Osteoblast (primary cell): ENCODE measurements around the gene KDM1B. TPM values are rescaled to one million over a fixed set of nuclear protein-coding genes. Genes with fewer than 3 reads are reported as not detected.
"Not testable (repeated sequence)": the region's sequence is repeated elsewhere in the genome, so short reads cannot be mapped to it uniquely, and the experiment has no call there.

Experiments used
- DNase-seq: peaks from one replicate; pipeline ENCODE4 v3.0.0; 2011; ENCODE audit warnings: low spot score, mixed read lengths; ENCODE audit not compliant: insufficient read length; ENCODE audit errors: missing footprints
- H2AFZ ChIP-seq: 2 replicates; pipeline ENCODE4 v1.6.0; 2011; ENCODE audit warnings: mild to moderate bottlenecking, low read length
- H3K27ac ChIP-seq: 2 replicates; pipeline ENCODE4 v1.5.1; 2011; ENCODE audit warnings: mild to moderate bottlenecking, low read depth, low read length, moderate library complexity
- H3K27me3 ChIP-seq: 2 replicates; pipeline ENCODE4 v1.6.0; 2012; ENCODE audit warnings: mild to moderate bottlenecking, control low read depth, inconsistent platforms, low read length, moderate library complexity; ENCODE audit not compliant: insufficient read depth
- H3K36me3 ChIP-seq: 2 replicates; pipeline ENCODE4 v1.5.1; 2011; ENCODE audit warnings: mild to moderate bottlenecking, low read length, control low read depth, moderate library complexity; ENCODE audit not compliant: insufficient read depth
- H3K4me1 ChIP-seq: 2 replicates; pipeline ENCODE4 v1.5.1; 2011; ENCODE audit warnings: mild to moderate bottlenecking, low read length, control low read depth, moderate library complexity; ENCODE audit not compliant: insufficient read depth
- H3K4me2 ChIP-seq: 2 replicates; pipeline ENCODE4 v1.6.0; 2011; ENCODE audit warnings: mild to moderate bottlenecking, low read length; ENCODE audit not compliant: insufficient read depth
- H3K4me3 ChIP-seq: fragments of 200-600 bp; sonication (generic); 3 replicates; pipeline ENCODE4 v1.5.1; 2012; ENCODE audit warnings: mild to moderate bottlenecking, low read length, inconsistent platforms; ENCODE audit not compliant: insufficient read depth
- H3K79me2 ChIP-seq: 2 replicates; pipeline ENCODE4 v1.6.0; 2012; ENCODE audit warnings: mild to moderate bottlenecking, low read length, control low read depth, inconsistent platforms; ENCODE audit not compliant: insufficient read depth
- H3K9me3 ChIP-seq: 2 replicates; pipeline ENCODE4 v1.5.1; 2011; ENCODE audit warnings: low read depth, low read length, control low read depth
- H4K20me1 ChIP-seq: 2 replicates; pipeline ENCODE4 v1.6.0; 2012; ENCODE audit warnings: mild to moderate bottlenecking, low read length, control low read depth; ENCODE audit not compliant: insufficient read depth
- CTCF ChIP-seq: IDR thresholded peaks from 2 replicates; pipeline ENCODE4 v1.5.1; 2011; ENCODE audit warnings: mild to moderate bottlenecking, low read depth, low read length, moderate library complexity; ENCODE audit errors: extremely low read depth
- total RNA-seq: library from RNA; depleted of rRNA; stranded (reverse); fragments of >200 nt; gene quantifications from 2 replicates; pipeline ENCODE4 v1.2.3, GENCODE V29; 2012

Gene KDM1B
- total RNA-seq, 1 donor: 17.7 TPM

DNA sequence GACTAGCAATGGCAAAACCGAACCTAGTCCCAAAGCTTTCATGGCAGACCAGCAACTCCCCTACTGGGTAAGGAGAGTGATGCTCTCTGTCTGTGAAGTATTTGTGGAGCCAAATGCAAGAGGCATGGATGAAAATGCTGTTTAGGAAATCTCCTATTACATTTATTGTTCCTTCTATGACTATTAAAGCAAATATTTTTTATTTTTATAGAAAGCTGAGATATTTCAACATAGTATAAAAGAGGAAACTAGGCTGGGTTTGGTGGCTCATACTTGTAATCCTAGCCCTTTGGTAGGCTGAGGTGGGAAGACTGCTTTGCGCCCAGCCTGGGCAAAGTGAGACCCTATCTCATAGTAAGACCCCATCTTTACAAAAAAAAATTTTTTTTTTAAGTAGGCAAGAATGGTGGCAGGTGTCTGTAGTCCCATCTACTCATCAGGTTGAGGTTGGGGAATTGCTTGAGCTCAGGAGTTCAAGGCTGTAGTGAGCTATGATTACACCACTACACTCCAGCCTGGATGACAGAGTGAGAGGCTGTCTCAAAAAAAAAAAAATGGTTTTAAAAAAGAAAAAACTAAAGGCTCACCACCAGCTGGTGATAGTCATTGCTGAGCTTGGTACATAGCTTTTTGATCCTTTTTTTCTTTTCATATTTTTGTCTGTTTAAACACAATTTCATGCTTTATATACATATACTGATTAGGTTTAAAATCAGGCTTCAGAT is 11.3 kb downstream of the KDM1B start:
- Histone ChIP-seq H3K4me1 (peaks cover 11% of the 10 kb centered on the region), H2AFZ (no peak overlapping the region), H3K4me3 (no peak overlapping the region), H3K27ac (peak overlapping the region; percentile 61), H3K36me3 (peaks cover 27% of the 10 kb centered on the region), H3K27me3 (no peaks in the 10 kb centered on the region), H3K9me3 (no peaks in the 10 kb centered on the region), H3K79me2 (no peaks in the 10 kb centered on the region), H3K4me2 (peak overlapping the region; percentile 14), H4K20me1 (no peaks in the 10 kb centered on the region)
- TF ChIP-seq CTCF: no peak
- peak; percentile 84 for DNase-seq

DNA sequence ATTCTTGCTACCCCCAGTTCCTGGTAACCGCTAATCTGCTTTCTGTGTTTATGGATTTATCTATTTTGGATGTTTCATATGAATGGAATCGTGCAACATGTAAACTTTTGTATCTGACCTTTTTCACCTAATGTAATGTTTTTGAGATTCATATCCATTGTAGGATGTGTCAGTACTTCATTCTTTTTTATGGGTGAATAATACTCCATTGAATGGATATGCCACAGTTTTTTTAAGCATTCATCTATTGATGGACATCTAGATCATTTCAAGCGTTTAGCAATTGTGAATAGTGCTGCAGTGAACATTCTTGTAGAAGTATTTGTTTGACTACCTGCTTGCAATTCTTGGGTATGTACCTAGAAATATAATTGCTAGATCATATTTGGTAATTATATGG is 13.0 kb downstream of the KDM1B start:
- no peaks in the 10 kb centered on the region for H4K20me1 ChIP-seq
- H3K79me2 ChIP-seq: no peaks in the 10 kb centered on the region
- no peak overlapping the region for H3K27ac ChIP-seq
- H2AFZ ChIP-seq: no peak overlapping the region
- no peak for TF ChIP-seq CTCF
- no peak overlapping the region for H3K4me3 ChIP-seq
- H3K36me3 ChIP-seq: peaks cover 17% of the 10 kb centered on the region
- H3K4me2 ChIP-seq: no peak overlapping the region
- DNase-seq: no peak
- peaks cover 11% of the 10 kb centered on the region for H3K4me1 ChIP-seq
- no peaks in the 10 kb centered on the region for H3K27me3 ChIP-seq
- H3K9me3 ChIP-seq: no peaks in the 10 kb centered on the region

DNA sequence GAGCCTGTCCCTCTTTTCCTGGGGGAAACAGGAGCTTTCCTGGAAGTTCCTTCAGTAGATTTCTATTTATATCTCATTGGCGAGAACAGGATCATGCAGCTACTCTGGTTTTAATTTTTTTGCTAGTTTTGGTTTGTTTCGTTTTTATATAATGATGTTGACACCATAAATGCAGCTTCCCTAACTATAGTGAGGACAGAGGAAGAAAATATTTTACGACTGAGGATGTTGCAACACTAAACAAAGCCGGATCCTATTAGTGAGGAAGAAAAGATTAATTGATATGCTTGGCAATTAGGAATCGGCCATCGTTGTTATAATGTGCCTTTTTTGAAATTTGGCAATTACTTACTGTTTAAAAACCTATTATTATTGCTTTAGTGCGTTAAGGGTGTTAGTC is 16.6 kb downstream of the KDM1B start:
- TF ChIP-seq CTCF: no peak
- no peaks in the 10 kb centered on the region for H4K20me1 ChIP-seq
- H3K9me3 ChIP-seq: no peaks in the 10 kb centered on the region
- no peak overlapping the region for H2AFZ ChIP-seq
- H3K27ac ChIP-seq: no peak overlapping the region
- H3K4me1 ChIP-seq: peaks cover 1% of the 10 kb centered on the region
- DNase-seq: no peak
- H3K36me3 ChIP-seq: peaks cover 20% of the 10 kb centered on the region
- H3K79me2 ChIP-seq: no peaks in the 10 kb centered on the region
- H3K4me3 ChIP-seq: no peak overlapping the region
- no peaks in the 10 kb centered on the region for H3K27me3 ChIP-seq
- H3K4me2 ChIP-seq: no peak overlapping the region

- H3K36me3 ChIP-seq: peaks cover 12% of the 10 kb centered on the region
Measured at GRCh38 chr6:18176198-18176597, 21.0 kb downstream of the KDM1B start.

More at GRCh38 chr6:18176198-18176597, 21.0 kb downstream of the KDM1B start:
- not testable (repeated sequence) for H3K4me2 ChIP-seq, H3K4me3 ChIP-seq, H3K9me3 ChIP-seq, H3K27ac ChIP-seq, H3K27me3 ChIP-seq, H3K4me1 ChIP-seq, H4K20me1 ChIP-seq, H2AFZ ChIP-seq, H3K79me2 ChIP-seq, DNase-seq
